D721Med (cell line): ENCODE results near the gene PRKG1.

Experiments
- DNase-seq: peaks from one replicate; pipeline ENCODE4 v3.0.0; 2011; ENCODE audit warnings: low spot score; ENCODE audit not compliant: insufficient read length
- FAIRE-seq: peaks from 2 replicates; lab custom pipeline; 2011; peaks lifted over from hg19 to GRCh38; lab: Jason Lieb, UNC
- TF ChIP-seq, protein P1 (sequence below): IDR thresholded peaks from 2 replicates; pipeline ENCODE4 v1.5.1; 2012; ENCODE audit warnings: mild to moderate bottlenecking, control low read depth; ENCODE audit not compliant: insufficient read depth; ENCODE audit errors: missing control alignments

Gene PRKG1

DNA sequence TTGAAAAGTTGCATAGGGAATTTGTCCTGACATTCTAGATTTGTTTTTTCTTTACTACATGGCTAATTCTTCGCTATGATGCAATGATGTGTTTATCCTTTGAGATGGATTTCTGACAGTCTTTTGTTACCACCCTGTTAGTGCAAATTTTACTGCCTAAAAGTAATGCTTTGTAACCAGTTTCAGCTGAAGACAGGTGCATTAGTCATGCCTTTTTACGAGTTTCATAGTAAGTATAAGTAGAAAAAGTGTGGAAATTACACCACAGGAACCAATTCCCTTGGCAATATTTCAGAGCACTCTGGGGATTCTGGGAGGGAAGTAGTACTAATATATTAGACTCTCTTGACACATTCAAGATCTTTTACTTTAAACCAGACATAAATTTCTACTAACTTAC, 982.0 kb downstream of the PRKG1 start:
- TF ChIP-seq, protein P1, sequence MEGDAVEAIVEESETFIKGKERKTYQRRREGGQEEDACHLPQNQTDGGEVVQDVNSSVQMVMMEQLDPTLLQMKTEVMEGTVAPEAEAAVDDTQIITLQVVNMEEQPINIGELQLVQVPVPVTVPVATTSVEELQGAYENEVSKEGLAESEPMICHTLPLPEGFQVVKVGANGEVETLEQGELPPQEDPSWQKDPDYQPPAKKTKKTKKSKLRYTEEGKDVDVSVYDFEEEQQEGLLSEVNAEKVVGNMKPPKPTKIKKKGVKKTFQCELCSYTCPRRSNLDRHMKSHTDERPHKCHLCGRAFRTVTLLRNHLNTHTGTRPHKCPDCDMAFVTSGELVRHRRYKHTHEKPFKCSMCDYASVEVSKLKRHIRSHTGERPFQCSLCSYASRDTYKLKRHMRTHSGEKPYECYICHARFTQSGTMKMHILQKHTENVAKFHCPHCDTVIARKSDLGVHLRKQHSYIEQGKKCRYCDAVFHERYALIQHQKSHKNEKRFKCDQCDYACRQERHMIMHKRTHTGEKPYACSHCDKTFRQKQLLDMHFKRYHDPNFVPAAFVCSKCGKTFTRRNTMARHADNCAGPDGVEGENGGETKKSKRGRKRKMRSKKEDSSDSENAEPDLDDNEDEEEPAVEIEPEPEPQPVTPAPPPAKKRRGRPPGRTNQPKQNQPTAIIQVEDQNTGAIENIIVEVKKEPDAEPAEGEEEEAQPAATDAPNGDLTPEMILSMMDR: no peak
- DNase-seq: no peak
- FAIRE-seq: no peak

DNA sequence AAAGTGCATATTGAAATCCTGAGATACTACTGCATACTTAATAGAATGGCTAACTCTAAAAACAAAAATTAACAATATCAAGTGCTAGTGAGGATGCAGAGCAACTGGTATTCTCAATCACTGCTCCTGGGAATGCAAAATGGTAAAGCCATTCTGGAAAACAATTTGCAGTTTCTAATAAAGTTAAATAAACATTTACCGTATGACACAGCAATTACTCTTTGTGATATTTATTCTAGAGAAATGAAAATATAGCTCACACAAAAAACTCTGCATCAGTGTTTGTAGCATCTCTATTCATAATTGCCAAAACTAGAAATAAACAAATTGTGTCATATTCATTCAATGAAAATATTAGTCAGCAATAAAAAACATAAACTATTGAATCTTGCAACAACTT, 984.8 kb downstream of the PRKG1 start:
- FAIRE-seq (no peak), DNase-seq (no peak)
- TF ChIP-seq, protein P1: no peak

DNA sequence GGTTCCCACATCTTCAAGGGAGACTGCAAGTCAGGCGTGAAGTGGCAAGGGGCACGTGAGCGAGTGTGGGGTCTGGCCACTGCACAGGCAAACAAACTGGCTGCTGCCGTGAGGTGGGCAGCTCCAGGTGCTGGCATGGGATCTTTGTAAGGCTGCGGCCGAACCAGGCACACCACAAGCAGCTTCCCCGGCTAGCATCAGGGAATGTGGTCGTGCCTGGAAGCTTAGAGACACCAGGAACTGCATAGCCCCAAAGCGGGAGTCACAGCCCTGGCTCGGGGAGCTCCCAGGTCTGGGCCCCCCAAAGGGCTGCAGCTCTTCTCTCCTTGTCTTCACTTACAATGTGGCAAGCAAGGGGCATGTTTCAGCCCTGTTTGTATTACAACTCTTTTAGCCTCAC, 988.9 kb downstream of the PRKG1 start:
- TF ChIP-seq, protein P1: no peak
- FAIRE-seq (no peak), DNase-seq (no peak)

DNA sequence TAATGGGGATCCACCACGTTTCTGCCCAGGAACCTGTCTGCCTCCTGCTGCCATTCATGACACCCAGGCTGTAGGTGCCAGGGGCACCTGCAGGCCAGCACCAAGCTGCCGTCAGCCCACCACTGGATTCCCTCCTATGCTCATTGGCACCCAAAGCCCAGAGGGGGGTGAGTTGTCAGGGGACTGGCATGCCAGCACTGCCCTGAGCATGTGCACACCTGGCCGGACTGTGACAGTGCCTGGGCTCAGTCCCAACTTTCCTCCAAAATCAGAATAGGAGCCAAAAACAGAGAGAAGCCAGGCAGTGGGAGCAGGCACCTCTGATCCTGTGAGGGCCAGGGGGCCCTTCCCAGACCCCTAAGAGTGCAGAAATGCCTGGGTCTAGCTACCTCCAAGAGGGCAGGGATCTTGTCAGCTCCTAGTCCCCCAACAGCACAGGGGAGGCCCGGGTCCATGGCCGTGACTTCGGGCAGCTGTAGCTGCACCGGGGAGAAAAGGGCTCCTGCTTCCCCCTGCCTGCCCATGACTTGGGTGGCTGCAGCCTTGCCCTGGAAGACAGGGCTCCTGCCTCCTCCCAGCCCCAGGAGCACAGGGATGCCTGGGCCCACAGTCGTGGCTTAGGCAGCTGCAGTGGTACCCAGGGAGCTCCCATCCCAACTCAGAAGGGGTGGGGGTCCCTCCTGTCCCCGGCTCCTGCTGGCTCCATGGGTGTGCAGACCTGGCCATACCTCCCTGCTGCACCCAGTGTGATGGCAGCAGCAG, 990.0 kb downstream of the PRKG1 start:
- FAIRE-seq: no peak
- no peak for DNase-seq
- TF ChIP-seq, protein P1: no peak

DNA sequence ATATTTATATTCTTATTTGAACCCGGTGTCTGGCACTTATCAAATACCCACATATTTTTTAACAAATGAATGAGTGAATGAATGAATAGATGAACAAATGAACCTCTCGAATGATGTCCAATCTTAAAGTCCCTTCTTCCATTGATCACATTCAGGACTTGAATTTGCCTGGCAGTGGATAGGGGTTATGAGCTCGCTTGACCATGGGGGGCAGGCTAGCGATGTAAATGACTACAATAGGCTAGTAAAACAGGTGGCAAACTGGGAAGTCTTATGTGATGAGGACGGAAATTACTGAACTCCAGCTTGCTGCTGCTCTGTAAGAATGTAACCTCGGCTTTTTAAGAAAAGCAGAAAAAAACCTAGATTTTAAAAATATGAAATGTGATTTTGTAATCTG, 992.1 kb downstream of the PRKG1 start:
- FAIRE-seq (no peak), DNase-seq (no peak)

DNA sequence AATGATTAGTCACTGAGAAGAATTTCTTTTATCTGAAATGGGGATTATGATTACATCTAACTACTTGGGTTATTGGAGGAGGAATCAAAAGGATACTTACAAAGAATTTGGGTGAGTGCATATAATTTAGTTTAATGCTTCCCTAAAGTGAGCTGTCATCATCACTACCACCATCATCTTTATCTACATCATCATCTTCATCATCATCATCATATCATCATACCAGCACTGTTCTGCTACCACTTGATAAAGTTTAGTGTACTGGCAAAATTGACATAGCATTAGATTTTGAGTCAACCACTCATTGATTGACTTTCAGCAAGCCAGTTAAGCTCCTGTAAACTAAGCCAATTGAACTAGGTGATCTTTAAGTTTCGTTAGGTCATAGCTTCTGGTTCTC, 994.2 kb downstream of the PRKG1 start:
- TF ChIP-seq, protein P1: no peak
- no peak for DNase-seq
- no peak for FAIRE-seq

More for the DNA sequence above, 992.1 kb downstream of the PRKG1 start:
- TF ChIP-seq, protein P1: no peak

DNA sequence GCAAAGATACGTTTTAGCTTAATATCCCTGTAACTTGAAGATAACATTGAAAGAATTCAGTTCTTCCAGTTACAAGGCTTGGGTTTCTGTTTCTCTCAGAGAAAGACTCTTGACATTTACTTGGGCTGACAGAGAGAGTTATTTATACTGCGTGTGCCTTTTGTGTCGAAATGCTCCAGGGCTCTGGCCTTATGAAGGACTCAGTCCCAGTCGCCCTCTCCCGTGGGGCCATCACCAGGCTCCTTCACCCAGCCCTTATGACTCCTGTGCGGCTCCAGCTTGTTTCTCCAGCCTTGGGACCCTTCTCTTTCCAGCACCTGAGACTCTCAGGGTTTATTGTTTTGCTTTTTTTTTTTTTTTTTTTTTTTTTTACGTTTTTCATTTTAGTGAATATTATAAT, 997.5 kb downstream of the PRKG1 start:
- no peak for FAIRE-seq
- TF ChIP-seq, protein P1: no peak
- DNase-seq: no peak
